Measurements from ENCODE around the gene DNAH11.

DNA sequence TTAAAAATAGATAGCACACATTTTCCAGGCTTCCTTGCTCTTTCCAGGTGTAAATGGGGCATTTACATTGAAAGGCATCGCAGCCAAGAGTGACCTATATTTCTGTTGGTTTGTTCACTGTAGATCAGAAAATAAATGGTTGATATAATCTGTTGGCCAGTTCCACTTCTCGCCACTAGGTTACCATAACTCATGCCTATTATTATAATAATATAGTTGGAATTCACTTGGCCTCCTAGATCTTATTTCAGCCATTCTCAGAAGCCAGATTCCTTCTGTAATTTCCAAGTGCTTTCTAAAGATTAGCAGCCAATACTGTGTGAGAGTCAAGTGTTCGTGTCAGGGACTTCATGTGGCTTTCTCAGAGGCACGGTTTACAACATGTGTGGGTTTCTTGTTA, 179.5 kb downstream of the DNAH11 start:
- TF ChIP-seq, protein P1, sequence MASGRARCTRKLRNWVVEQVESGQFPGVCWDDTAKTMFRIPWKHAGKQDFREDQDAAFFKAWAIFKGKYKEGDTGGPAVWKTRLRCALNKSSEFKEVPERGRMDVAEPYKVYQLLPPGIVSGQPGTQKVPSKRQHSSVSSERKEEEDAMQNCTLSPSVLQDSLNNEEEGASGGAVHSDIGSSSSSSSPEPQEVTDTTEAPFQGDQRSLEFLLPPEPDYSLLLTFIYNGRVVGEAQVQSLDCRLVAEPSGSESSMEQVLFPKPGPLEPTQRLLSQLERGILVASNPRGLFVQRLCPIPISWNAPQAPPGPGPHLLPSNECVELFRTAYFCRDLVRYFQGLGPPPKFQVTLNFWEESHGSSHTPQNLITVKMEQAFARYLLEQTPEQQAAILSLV (CRISPR knock-in tag; IDR thresholded peaks at IDR 0.05; ENCODE audit: borderline replicate concordance) = no peak
- no peak for TF ChIP-seq ZNF274 (CRISPR knock-in tag; IDR thresholded peaks at IDR 0.05)
- TF ChIP-seq U2AF1 (optimal IDR thresholded peaks at IDR 0.05; ENCODE audit: low read depth, low read length) = no peak
- TF ChIP-seq ASH2L (IDR thresholded peaks at IDR 0.05; ENCODE audit: insufficient read length, low read depth, low read length) = no peak
- no peak for TF ChIP-seq ZFP36L2 (CRISPR knock-in tag; IDR thresholded peaks at IDR 0.05)
- no peak for TF ChIP-seq ZC3H4 (CRISPR knock-in tag; IDR thresholded peaks at IDR 0.05; ENCODE audit: borderline replicate concordance)
- no peak for TF ChIP-seq NCOA2 (CRISPR knock-in tag; IDR thresholded peaks at IDR 0.05)
- TF ChIP-seq SP4 (CRISPR knock-in tag; IDR thresholded peaks at IDR 0.05) = no peak
- no peak for TF ChIP-seq USF2 (IDR thresholded peaks at IDR 0.05; ENCODE audit: low read depth, low read length)
- no peak for TF ChIP-seq USF2 (CRISPR knock-in tag; IDR thresholded peaks at IDR 0.05; ENCODE audit: borderline replicate concordance)
- TF ChIP-seq, protein P2, sequence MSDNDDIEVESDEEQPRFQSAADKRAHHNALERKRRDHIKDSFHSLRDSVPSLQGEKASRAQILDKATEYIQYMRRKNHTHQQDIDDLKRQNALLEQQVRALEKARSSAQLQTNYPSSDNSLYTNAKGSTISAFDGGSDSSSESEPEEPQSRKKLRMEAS (IDR thresholded peaks at IDR 0.05) = no peak
- no peak for TF ChIP-seq CTCF (CRISPR knock-in tag; IDR thresholded peaks at IDR 0.05)
- TF ChIP-seq RBFOX2 (IDR thresholded peaks at IDR 0.05; ENCODE audit: low read depth, low read length) = no peak

Measured in HepG2 (cell line).